Coronary artery (tissue), 2 donors: Measurements from ENCODE around the gene PEX14.
A peak's percentile ranks its signal among the peaks of the same experiment; 100 is the strongest.

ENCODE experiments used
- DNase-seq: peaks from one replicate; pipeline ENCODE4 v3.0.0-alpha.2; 2017; ENCODE audit warnings: low spot score
- H3K27ac ChIP-seq, 2 donors: fragments of 200-600 bp; sonication (generic); one replicate each; pipeline ENCODE4 v1.5.1; 2016 to 2019
- H3K4me3 ChIP-seq: fragments of 200-600 bp; sonication (generic); 2 replicates; pipeline ENCODE4 v1.5.1; 2016; ENCODE audit warnings: mild to moderate bottlenecking, moderate library complexity
- CTCF ChIP-seq: fragments of 200-600 bp; sonication (generic); IDR thresholded peaks from one replicate; pipeline ENCODE4 v1.5.1; 2019; ENCODE audit warnings: antibody characterized with exemption

PEX14 gene

GRCh38 chr1:10632691-10633090, 157.9 kb downstream of the PEX14 start:
- DNase-seq = no peak
- no peak for TF ChIP-seq CTCF
- peak overlapping the region; percentile 90 for H3K27ac ChIP-seq

GRCh38 chr1:10633416-10633815, 158.7 kb downstream of the PEX14 start:
- no peak for DNase-seq
- peak overlapping the region; percentile 90 for H3K27ac ChIP-seq
- no peak overlapping the region for H3K4me3 ChIP-seq
- no peak for TF ChIP-seq CTCF

More at GRCh38 chr1:10632691-10633090, 157.9 kb downstream of the PEX14 start:
- H3K4me3 ChIP-seq = no peak overlapping the region

GRCh38 chr1:10634075-10634427, 159.3 kb downstream of the PEX14 start:
- Histone ChIP-seq H3K4me3 (no peak overlapping the region), H3K27ac (peak overlapping the region; percentile 90)
- no peak for TF ChIP-seq CTCF
- no peak for DNase-seq

- no peak overlapping the region for H3K4me3 ChIP-seq
- peak overlapping the region; percentile 90 for H3K27ac ChIP-seq
- no peak for DNase-seq
- no peak for TF ChIP-seq CTCF
Measured at GRCh38 chr1:10634428-10635084, 159.8 kb downstream of the PEX14 start.

- TF ChIP-seq CTCF = no peak
- peak overlapping the region; percentile 90 for H3K27ac ChIP-seq
- DNase-seq = no peak
- H3K4me3 ChIP-seq = no peak overlapping the region
Measured at GRCh38 chr1:10635085-10635896, 160.5 kb downstream of the PEX14 start.

GRCh38 chr1:10635992-10636391, 161.2 kb downstream of the PEX14 start:
- no peak overlapping the region for H3K4me3 ChIP-seq
- TF ChIP-seq CTCF = no peak
- peak overlapping the region; percentile 90 for H3K27ac ChIP-seq
- no peak for DNase-seq

- DNase-seq = no peak
- H3K27ac ChIP-seq = peak overlapping the region; percentile 18 to 46
- no peak for TF ChIP-seq CTCF
- H3K4me3 ChIP-seq = no peak overlapping the region
Measured at GRCh38 chr1:10637400-10637799, 162.7 kb downstream of the PEX14 start.
